GM19395 (cell line): ENCODE results near the gene FCER2.
"Not testable (repeated sequence)": the region's sequence is repeated elsewhere in the genome, so short reads cannot be mapped to it uniquely, and the experiment has no call there.

Experiments used
- ATAC-seq: cut with Tn5 transposase; IDR thresholded peaks from one replicate; pipeline ENCODE4 v1.9.1; 2021; ENCODE audit warnings: mild to moderate bottlenecking, moderate library complexity; ENCODE audit not compliant: unreplicated experiment

FCER2 gene, protein sequence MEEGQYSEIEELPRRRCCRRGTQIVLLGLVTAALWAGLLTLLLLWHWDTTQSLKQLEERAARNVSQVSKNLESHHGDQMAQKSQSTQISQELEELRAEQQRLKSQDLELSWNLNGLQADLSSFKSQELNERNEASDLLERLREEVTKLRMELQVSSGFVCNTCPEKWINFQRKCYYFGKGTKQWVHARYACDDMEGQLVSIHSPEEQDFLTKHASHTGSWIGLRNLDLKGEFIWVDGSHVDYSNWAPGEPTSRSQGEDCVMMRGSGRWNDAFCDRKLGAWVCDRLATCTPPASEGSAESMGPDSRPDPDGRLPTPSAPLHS

DNA sequence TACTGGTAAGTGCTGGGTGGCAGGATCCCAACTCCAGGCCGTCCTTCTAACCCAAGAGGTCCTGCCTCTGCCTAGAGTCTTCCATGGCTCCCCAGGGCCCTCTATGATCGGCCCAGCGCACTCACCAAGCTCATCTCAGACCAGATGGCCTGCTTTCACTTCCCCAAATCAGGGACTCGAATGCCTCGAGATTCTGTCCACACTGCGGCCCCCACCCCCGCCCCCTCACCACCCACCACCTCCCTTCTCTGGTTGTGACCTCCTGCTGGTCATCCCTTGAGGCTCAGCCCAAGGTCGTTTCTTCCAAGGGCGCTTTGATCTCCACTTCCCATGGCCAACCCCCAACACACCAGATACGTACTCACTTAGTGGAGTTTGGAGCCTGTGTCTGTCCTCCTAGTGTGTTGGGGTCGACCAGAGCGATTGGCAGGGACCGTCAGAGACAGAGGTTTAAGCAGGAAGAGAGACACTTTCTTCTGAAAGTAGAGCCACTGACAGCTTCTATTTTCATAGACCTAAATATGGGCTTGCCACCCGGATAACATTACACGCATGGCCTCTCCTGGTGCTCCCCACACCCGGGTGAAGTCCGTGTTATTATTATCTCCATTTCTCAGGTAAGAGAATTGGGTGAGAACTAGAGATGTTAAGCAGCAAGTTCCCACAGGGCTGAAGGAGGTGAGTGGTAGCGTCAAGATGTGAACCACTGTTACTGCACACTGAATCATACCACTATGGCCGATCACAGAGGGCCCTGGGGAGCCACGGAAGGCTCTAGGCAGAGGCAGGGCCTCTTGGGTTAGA lies at the start of gene FCER2:
Gene FCER2, minus strand, starts transcription at position 478 of the 804 bp plus-strand sequence. CDS start 2,371 bp downstream, outside the sequence.
- ATAC-seq = peak; percentile 55

DNA sequence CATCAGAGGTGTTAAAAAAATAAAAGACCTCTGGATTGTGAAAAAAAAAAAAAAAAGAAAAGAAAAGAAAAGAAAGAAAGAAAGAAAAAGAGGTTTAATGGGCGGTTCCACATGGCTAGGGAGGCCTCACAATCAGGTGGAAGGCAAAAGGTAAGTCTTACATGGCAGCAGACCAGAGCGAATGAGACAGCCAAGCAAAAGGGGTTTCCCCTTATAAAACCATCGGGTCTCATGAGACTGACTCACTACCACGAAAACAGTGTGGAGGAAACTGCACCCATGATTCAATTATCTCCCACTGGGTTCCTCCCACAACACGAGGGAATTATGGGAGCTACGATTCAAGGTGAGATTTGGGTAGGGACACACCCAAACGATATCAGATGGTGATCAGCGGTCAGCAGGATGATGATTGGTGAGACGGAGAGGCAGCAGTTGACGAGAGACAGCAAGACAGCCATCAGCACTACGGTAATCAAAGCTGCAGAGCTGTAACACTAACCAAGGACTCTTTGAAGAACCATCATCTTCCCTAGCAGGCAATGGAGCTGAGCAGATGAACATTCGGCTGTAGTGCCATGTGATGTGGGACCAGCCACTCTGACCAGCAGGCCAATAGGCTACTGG lies 49.3 kb upstream of the FCER2 start:
- ATAC-seq = no peak

DNA sequence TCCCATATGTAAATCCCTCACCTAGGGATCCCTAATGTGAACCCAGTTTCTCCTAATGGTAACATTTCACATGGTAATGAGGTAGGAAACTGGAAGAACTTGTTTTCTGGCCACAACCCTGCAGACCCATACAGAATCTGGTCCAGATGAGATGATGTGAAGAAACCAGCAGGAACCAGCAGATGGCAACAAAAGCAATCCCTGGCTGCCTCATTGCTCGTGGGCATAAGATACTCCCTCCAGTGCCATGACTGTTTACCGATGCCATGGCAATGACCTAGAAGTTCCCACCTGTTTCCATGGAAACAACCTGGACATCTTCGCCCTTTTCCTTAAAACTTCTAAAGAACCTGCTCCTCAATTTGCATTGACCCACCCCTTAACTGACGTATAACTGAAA lies 46.8 kb upstream of the FCER2 start:
- ATAC-seq = no peak

DNA sequence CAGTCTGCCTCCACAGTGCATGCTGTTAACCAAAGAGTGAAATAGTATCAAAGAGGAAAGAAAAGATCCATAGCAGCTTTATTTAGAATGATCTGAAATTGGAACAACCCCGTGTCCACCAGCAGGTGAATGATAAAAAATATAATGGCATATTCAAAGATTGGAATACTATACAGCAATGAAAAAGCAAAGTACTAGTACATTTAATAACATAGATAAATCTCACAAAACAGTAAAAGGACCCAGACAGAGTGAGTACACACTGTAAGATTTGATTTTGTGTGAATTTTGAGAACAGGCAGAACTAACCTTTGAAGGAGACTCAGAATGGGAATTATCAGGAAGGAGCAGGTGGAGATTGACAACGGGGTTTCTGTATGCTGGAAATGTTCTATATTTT lies 46.2 kb upstream of the FCER2 start:
- ATAC-seq = no peak

DNA sequence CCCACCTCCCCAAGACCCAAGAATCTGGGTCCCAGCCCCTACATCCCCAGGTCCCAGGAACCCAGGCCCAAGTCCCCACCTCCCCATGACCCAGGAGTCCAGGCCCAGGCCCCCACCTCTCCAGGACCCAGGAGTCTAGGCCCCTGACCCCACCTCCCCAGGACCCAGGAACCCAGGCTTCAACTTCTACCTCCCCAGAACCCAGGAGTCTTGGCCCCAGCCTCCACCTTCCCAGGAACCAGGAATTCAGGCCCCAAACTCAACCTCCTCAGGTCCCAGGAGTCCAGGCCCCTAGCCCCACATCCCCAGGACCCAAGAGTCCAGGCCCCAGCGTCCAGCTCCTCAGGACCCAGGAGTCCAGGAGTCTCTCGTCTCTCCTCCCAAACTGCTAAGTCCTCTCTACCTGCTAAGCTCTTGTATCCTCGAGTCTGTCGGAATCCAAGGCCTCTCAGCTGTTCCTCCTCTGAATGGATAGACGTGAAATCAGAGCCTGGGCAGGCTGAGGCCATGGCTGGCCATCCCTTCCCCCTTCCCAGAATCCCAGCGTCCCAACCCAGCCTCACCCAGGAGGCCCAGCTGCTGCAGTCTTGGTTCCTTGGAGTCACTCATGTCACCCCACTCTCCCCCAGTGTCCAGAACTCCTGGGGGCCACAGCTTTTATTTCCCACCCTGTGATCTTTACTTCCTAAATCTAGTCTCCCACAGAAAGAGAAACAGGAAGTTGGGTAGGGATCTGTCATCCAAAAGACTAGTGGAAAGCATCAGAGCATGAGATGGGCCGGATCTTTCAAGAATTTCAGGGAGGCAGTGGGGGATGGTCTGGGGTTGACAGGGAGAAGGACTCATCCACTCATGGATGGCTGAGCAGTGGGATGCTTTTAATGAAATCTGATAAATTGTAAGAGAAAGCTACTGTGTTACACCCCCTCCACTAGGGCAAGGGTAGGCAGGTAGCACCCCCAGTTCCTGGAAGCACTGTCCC lies 45.3 kb upstream of the FCER2 start, which contains the start of gene CD209:
Gene CD209, minus strand, starts transcription at position 632 of the 982 bp plus-strand sequence. Its CDS starts 23 bp downstream, at position 609.
- no peak for ATAC-seq

DNA sequence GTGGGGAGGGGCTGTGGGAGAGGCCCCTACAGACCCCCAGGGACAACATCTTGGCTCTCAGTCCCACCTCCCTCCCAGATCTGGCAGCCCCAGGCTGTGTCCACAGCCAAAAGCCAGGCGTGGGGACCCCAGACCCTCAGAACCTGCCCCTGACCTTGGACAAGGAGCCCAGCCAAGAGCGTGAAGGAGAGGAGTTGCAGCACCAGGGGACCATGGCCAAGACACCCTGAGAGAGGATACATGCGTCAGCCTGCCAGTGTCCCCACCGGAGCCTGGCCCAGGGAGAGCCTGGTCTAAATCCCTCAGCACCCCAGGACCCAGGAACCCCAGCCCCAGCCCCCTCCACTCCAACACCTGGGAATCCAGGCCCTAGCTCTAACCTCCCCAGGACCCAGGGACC lies 44.4 kb upstream of the FCER2 start:
- not testable (repeated sequence) for ATAC-seq

DNA sequence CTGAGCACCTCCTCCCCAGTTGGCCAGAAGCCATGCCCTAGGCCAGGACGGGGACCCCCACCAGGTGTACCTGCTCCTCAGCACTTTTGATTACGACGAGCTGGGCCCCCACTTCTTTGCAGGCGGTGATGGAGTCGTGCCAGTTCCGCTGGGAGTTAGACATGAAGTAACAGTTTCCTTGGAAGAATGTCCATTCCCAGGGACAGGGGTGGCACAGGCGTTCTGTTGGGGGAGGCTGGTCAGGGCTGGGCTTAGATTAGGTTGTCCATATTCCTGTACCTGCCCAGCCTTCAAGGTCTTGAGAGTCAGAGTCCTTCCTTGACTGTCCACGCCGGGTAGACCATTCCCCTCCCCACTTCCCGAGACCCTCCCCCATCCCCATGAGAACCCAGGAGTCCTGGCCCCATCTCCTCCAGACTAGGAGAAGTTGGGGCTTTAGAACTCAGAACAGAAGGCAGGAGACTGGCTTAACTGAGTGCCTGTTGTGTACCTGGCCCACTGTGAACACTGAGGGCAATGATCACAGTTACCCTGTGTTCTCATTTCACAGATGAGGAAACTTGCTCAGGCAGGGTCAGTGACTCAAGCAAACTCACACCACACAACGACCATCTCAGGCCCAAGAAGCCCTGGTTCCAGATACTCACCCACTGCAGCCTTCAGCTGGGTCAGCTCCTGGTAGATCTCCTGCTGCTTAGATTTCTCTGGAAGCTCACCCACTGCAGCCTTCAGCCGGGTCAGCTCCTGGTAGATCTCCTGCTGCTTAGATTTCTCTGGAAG lies 43.1 kb upstream of the FCER2 start:
- ATAC-seq = no peak

DNA sequence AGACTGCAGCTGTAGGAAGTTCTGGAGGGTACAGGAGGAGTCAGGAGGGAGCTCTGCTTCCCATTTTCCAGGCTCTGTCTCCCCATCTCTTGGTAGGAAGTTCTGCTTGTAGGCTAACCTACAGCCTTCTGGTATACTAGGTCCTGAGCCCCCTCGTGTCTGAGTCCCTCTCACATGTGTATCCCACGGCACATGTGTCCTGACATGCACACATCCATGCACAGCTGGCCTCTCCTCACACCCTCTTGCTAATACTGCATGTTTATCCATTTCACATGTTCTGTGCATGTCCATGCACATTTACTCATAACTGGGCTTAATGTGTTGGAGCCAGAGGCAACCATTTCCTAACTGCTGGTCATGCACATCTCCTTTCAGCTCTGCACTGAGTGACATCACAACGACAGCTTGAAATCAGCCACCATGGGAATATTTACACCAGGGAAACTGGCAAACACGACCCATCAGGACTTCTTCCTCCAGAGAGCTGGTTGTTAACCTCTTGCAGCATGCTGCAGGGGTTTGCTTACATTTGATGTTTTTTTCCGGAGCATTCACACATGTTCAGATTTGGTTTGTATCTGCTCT lies 42.4 kb upstream of the FCER2 start:
- no peak for ATAC-seq

DNA sequence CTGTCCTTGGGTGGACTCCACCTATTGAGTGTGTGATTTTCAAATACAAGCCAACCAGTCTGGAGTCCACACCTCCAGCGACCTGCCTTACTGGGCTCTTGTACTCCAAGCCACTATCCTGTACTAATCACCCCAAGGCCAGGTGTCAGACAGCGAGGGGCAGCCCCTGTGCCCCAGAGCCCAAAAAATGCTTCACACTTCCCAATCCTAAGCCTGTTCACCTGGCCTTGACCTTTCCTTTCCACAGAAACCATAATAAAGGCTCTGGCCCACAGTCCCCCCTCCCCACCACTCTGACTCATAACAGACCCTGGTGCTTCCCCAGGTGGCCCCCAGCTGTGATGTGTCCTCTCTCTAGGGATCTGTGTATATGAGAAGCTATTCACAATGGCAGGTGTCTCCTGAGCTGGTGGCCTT lies 41.5 kb upstream of the FCER2 start:
- peak; percentile 70 for ATAC-seq

DNA sequence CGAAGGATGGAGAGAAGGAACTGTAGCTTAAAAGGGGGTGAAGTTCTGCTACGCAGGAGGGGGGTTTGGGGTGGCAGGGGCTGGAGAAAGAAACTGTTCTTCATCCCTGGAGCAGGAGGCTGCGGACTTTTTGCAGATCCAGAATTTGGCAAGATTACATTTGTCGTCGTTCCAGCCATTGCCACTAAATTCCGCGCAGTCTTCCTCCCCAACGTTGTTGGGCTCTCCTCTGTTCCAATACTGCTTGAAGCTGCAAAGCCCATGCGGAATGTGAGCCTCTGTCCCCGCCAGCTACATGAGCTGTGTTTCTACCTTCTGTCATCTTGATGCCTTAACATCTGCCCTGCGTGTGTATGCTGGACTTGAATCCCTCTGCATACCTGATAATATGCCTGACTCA lies 41.1 kb upstream of the FCER2 start:
- ATAC-seq = no peak

DNA sequence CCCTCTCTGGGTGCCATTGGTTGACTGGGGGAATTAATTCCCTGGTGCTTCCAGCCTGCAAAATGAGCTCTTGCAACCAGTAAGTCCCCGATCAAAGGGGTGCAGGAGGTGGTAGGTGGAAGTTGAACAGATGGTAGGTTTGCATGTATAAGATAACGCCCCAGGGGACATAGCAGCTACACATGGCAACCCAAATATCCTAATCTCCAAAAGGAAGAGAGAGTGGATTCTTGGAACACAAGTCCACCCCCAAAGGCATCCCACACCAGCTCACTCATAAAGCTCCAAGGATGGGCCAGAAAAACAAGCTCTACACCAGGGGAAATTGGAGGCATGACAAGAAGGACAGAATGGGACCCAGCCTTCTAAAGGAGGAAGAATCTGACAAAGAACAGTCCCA lies 40.6 kb upstream of the FCER2 start:
- no peak for ATAC-seq

DNA sequence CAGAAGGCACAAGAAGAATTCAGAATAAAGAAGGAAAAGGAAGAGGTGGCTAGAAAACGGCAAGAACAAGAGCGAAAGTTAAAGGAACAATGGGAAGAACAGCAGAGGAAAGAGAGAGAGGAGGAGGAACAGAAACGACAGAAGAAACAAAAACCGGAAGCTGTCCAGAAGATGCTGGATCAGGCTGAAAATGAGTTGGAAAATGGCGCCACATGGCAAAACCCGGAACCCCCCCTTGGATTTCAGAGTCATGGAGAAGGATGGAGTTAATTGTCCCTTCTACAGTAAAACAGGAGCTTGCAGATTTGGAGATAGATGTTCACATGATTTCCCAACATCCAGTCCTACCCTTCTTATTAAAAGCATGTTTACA lies 38.7 kb upstream of the FCER2 start:
- no peak for ATAC-seq

DNA sequence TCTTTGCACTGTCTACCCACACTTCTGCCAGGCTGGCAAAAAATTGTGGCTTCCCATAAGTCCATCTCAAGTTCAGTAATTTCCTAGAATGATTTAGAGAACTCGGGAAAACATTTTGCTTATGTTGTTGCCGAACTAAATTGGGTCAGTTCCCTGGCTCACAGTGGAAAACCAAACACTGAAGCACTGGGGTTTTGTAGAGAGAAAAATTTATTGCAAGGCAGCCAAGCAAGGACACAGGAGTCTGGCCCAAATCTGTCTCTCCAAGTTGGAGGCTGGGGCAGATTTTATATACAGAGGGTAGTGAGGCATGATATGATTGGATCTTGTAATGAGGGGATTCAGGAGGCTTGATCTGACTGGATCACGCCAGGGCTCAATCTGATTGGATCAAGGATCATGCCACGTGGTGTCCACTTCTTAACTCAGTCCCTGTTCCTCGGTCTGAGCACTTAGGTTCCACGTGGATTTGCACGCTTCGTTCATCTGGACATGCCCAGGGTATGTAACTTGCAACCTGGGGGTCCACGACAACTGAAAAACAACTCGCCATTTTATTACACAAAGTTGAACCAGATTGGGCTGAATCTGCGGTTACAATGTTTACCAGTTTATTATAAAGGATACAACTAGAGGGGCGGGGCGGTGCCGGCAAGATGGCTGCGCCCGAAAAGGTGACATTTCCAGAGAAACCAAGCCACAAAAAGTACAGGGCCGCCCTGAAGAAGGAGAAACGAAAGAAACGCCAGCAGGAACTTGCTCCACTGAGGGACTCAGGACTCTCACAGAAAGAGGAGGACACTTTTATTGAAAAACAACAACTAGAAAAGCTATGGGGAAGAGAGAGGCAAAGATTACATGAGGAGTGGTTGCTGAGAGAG lies 38.1 kb upstream of the FCER2 start:
- ATAC-seq = no peak

DNA sequence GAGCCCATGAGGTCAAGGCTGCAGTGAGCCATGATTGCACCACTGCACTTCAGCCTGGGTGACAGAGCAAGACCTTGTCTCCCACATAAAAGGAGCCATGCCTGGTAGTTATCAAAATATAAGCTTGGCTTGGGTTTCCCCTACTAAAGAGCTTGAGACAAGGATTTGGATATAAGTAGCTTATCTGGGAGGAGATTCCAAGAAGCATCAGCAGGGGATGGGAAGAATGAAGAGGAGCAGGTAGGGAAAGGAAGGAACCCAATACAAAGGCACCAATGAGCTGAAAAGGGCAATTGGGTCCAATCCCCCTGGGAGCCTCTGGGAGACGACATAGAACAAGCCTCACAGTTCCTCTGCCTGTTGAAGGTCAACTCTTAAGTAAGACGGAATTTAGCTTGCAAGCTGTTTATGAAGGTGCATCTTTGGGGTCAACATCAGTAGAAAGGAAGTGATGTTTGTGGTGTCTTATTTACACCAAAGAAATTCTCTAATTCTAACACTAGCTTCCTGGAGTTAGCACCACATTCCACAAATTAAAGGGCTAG lies 37.4 kb upstream of the FCER2 start:
- ATAC-seq = no peak

DNA sequence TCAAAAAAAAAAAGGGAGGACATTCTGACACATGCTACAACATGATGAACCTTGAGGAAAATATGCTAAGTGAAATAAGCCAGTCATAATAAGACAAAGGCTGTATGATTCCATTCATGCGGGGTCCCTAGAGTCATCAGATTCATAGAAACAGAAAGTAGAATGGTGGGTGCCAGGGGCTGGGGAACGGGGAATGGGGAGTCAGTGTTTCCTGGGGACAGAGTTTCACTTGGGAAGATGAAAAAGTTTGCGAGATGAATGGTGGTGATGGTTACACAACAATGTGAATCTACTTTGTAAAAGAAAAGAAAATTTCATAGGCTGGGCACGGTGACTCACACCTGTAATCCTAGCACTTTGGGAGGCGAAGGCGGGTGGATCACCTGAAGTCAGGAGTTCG lies 36.1 kb upstream of the FCER2 start:
- no peak for ATAC-seq

DNA sequence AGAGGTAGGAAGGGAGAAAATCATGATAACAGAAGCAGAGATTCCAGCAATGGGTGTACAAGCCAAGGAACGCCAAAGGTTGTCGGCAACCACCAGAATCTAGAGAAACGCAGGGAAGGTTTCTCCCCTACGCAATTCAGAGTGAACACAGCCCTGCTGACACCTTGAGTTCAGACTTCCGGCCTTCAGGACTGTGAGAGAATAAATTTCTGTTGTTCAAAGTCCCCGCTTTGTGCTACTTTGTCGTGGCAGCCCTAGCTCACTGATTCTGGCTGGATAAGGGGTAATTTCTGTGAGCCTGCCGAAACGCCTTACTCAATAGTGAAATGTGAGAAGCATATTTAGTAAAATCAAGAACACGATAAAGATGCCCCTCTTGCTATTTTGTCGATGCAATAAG lies 35.3 kb upstream of the FCER2 start:
- no peak for ATAC-seq

DNA sequence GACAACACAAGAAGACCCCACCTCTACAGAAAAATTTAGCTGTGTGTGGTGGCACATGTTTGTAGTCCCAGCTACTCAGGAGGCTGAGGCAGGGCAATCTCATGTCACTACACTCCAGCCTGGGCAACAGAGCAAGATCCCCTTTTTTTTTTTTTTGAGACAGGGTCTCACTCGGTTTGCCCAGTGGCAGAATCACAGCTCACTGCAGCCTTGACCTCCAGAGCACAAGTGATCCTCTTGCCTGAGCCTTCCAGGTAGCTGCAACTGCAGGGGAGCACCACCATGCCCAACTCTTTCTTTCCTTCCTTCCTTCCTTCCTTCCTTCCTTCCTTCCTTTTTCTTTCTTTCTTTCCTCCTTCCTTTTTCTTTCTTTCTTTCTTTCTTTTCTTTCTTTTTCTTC lies 34.2 kb upstream of the FCER2 start:
- ATAC-seq = no peak
